ENCODE data around the gene EFCAB6.

GRCh38 chr22:43819421-43819921 lies 7.4 kb upstream of the EFCAB6 start:
- no peak for TF ChIP-seq CTCF (IDR thresholded peaks at IDR 0.05)
- no peak for TF ChIP-seq POLR2A (IDR thresholded peaks at IDR 0.05)
